HS-5 (cell line): ENCODE results near the gene RXYLT1.
A peak's percentile ranks its signal among the peaks of the same experiment; 100 is the strongest.
"Not testable (repeated sequence)": the region's sequence is repeated elsewhere in the genome, so short reads cannot be mapped to it uniquely, and the experiment has no call there.

Source experiments
- DNase-seq: peaks from one replicate; pipeline ENCODE4 v3.0.0-alpha.2; 2012; ENCODE audit warnings: low read depth

The RXYLT1 gene

GRCh38 chr12:63779498-63780481, at the start of gene RXYLT1:
Gene RXYLT1, plus strand, starts transcription at chr12:63779909. Its CDS starts 52 bp downstream, at chr12:63779961.
- DNase-seq: peak; percentile 65

- DNase-seq: not testable (repeated sequence)
These were observed 46.9 kb upstream of the RXYLT1 start for GRCh38 chr12:63732779-63733178.

- not testable (repeated sequence) for DNase-seq
These were observed 46.1 kb upstream of the RXYLT1 start for GRCh38 chr12:63733585-63733984.

- not testable (repeated sequence) for DNase-seq
These were observed 39.2 kb upstream of the RXYLT1 start for GRCh38 chr12:63740551-63740950.

GRCh38 chr12:63741431-63741830, 38.3 kb upstream of the RXYLT1 start:
- not testable (repeated sequence) for DNase-seq

- not testable (repeated sequence) for DNase-seq
These were observed 35.6 kb upstream of the RXYLT1 start for GRCh38 chr12:63744110-63744509.

- not testable (repeated sequence) for DNase-seq
These were observed 33.2 kb upstream of the RXYLT1 start for GRCh38 chr12:63746470-63746869.

GRCh38 chr12:63747136-63747535, 32.6 kb upstream of the RXYLT1 start:
- DNase-seq: not testable (repeated sequence)

- DNase-seq: no peak
These were observed 32.2 kb upstream of the RXYLT1 start for GRCh38 chr12:63747553-63747952.

GRCh38 chr12:63752283-63752682, 27.4 kb upstream of the RXYLT1 start:
- DNase-seq: no peak

GRCh38 chr12:63752841-63753240, 26.9 kb upstream of the RXYLT1 start:
- DNase-seq: no peak

- DNase-seq: no peak
These were observed 26.0 kb upstream of the RXYLT1 start for GRCh38 chr12:63753743-63754142.

- no peak for DNase-seq
These were observed 15.2 kb upstream of the RXYLT1 start for GRCh38 chr12:63764481-63764880.

- no peak for DNase-seq
These were observed 13.2 kb upstream of the RXYLT1 start for GRCh38 chr12:63766498-63766897.

GRCh38 chr12:63770375-63770774, 9.3 kb upstream of the RXYLT1 start:
- no peak for DNase-seq

GRCh38 chr12:63777340-63777739, 2.4 kb upstream of the RXYLT1 start:
- DNase-seq: no peak

GRCh38 chr12:63782466-63782865, 2.8 kb downstream of the RXYLT1 start:
- no peak for DNase-seq

GRCh38 chr12:63787306-63787705, 7.6 kb downstream of the RXYLT1 start:
- DNase-seq: peak; percentile 47

GRCh38 chr12:63790608-63790945, 10.9 kb downstream of the RXYLT1 start:
- DNase-seq: no peak

GRCh38 chr12:63792338-63792737, 12.6 kb downstream of the RXYLT1 start:
- no peak for DNase-seq

- no peak for DNase-seq
These were observed 15.5 kb downstream of the RXYLT1 start for GRCh38 chr12:63795032-63795687.

- DNase-seq: no peak
These were observed 16.2 kb downstream of the RXYLT1 start for GRCh38 chr12:63795944-63796343.

GRCh38 chr12:63802012-63802608, 22.4 kb downstream of the RXYLT1 start:
- no peak for DNase-seq
